NOMO-1 treated with DMSO at 0.1 percent for 48 hours (cell line): Measurements from ENCODE around the gene ADCY6.

Experiments
- DNase-seq: peaks from one replicate; lab custom pipeline; 2025; ENCODE audit not compliant: unreplicated experiment; lab: John Stamatoyannopoulos, UW

The ADCY6 gene

GRCh38 chr12:48788854-48789775 lies at the start of gene ADCY6:
Gene ADCY6 (minus strand): TSS chr12:48789089. CDS start chr12:48783434, 5,655 bp downstream.
- DNase-seq: no peak

GRCh38 chr12:48838048-48838447 lies 49.2 kb upstream of the ADCY6 start:
- no peak for DNase-seq

- DNase-seq: no peak
Measured at GRCh38 chr12:48832321-48833060, 43.6 kb upstream of the ADCY6 start.

DNA sequence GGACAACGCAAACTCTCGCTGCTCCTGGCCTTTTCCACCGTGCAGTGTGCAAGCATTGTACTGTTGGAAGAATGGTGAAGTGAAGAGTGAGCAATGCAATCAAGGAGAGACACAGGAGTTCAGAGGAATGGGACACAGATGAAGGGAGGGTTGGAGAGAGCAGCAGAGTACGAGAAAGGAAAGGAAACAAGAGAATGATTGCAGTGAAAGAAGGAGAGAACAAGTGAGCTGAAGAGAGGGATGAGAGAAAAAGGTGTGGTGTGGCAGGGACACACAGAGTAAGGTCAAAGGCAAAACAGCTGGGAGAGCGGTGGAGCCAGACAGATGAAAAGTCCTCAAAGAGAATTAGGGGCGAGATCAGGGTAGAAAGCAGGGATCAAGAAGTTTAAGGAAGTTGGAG lies 42.4 kb upstream of the ADCY6 start:
- DNase-seq: no peak

GRCh38 chr12:48828841-48829575 lies 40.1 kb upstream of the ADCY6 start:
- DNase-seq: no peak

DNA sequence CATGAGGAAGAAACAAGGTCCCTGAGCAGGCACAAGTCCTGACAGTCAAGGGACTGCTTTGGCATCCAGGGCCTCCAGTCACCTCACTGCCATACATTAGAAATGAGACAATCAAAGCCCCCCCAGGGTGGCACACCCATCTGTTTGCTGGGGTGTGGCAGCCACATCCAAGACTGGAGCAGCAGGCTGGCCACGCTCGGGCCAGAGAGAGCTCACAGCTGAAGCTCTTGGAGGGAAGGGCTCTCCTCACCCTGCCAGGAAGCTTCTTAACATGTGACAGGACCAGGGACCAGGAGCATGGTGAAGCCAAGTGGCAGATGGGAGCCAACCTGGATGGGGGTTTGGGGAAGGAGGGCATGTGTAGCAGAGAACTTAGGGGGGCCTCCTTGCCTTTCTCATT lies 39.4 kb upstream of the ADCY6 start:
- DNase-seq: no peak

- no peak for DNase-seq
Measured at GRCh38 chr12:48827513-48828096, 38.7 kb upstream of the ADCY6 start.

DNA sequence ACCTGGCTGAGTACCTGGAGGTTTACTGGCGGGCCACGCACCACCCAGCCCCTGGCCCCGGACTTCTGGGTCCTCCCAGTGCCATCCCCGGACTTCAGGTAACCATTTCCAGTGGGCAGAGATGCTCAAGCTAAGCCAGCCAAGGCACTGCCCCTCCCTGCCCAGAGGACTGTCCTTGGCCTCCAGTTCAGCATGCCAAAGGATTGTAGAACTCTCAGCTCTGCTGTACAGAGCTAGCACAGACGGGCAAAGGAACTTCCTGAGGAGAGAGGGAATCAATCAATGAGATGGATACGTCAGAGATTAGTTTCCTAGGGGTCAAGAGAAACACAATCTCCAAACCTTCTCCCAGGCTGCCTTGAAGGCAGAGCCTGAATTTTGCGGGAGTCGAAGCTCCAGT lies 38.1 kb upstream of the ADCY6 start:
- no peak for DNase-seq

- DNase-seq: no peak
Measured at GRCh38 chr12:48826209-48826855, 37.4 kb upstream of the ADCY6 start.

DNA sequence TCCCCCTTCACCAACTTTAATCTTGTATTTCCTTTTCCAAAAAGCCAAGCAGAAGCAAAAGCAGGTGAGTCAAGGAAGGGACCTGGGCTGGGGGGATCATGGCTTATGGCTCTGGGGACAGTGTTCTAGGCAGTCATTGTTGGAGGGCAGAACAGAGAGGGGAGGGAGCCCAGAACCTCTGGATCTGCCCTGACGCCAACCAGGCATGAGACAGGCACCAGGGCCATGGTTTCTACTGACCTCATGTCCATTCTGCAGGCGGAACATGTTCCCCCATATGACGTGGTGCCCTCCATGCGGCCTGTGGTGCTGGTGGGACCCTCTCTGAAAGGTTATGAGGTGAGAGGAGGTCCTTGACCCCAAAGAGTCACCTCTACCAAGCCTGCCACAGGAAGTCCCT lies 36.0 kb upstream of the ADCY6 start:
- no peak for DNase-seq

DNA sequence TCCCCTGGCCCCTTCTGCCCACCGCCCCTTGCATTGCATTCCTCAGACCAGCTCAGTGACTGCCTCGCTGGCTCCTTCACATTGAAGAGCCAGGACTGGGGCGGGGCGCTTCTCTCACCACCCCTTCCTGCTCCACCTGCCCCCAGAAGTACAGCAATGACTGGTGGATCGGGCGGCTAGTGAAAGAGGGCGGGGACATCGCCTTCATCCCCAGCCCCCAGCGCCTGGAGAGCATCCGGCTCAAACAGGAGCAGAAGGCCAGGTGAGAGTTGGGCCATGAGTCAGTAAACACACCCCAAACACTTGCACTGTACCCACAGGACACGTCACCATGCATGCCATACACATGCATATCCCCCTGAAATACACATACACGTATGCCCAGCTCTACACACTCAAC lies 35.2 kb upstream of the ADCY6 start:
- no peak for DNase-seq

DNA sequence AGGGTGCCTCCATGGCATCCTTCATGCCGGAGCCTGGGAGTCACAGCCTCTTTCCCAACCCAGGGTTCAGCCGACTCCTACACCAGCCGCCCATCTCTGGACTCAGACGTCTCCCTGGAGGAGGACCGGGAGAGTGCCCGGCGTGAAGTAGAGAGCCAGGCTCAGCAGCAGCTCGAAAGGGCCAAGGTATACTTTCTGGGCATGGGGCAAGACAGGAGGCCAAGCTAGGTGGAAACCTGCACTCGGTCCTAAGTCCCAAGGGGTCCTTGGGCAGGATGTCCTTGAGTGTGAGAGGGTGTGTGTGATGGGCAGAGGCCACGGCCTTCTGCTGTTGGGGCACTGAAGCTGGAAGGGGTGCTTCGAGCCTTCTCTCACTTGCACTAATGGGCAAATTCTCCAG lies 34.4 kb upstream of the ADCY6 start:
- DNase-seq: no peak

DNA sequence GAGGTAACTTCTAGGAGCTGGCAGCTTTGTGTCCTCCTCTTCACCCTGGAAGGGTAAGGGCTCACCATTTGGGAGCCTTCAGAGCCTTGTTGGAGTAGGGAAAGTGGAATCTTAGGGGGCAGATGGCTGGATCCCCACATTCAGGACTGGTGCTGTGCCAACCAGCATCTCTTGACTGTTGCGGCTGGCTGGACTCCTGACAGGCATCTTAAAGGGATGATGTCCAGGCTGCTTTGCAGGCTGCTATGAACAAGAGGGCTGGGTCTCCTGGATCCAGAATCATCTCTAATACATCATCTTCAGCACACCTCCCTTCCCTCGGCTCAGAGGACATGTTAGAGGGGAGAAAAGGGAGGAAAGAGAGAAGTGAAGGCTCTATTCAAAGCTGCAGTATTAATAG lies 33.8 kb upstream of the ADCY6 start:
- no peak for DNase-seq

DNA sequence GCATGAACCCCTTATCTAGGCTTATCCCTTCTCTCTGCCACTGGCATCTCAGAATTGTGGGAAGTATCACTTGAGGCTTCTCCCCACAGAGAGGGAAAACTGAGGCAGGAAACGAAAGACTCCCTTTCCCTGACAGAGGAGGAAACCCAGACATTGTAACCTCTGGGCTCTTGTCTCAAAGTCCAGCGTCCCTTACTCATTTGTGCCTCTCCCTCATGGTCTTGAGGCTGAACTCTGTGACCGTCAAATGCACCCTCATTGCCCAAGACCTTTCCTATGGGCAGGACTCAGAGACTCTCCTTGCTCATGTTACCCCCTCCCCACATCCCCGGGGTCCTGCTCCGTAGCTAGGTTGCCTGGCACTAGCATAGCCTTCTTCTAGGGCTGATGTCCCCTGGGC lies 33.2 kb upstream of the ADCY6 start:
- no peak for DNase-seq

DNA sequence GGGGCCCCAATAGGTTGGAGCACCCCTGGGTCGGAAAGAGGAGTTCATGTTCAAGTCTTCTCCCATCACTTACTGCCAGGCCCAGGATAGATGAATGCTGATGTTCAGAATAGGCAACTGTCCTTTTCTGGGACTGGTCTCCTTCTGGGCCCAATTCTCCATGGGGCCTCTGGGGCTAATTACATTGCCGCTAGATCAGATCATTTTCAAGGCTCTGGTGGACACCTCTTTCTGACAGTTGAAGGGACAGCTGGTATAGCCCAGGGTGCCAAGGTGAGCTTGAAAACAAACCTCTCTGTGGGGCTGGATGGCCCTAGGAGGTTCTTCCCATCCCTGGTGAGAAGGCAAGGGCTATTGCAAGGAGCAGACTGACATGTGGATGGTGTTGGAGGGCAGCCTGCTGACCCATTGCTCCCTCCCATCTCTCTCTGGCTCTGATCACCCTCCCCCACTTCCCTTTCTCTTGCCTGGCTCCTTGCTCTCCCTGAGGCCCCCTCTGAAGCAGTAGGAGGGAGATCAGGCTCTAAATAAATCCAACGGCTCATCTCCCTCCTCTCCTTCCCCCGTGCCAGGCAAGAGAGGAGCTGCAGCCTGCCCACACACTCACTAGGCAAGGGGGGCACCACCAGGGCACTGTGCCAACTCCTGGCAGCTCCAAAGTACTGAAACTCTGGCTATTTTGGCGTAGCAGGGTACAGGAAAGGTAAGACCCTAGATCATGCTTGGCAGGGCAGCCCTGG lies 31.3 kb upstream of the ADCY6 start:
- no peak for DNase-seq

DNA sequence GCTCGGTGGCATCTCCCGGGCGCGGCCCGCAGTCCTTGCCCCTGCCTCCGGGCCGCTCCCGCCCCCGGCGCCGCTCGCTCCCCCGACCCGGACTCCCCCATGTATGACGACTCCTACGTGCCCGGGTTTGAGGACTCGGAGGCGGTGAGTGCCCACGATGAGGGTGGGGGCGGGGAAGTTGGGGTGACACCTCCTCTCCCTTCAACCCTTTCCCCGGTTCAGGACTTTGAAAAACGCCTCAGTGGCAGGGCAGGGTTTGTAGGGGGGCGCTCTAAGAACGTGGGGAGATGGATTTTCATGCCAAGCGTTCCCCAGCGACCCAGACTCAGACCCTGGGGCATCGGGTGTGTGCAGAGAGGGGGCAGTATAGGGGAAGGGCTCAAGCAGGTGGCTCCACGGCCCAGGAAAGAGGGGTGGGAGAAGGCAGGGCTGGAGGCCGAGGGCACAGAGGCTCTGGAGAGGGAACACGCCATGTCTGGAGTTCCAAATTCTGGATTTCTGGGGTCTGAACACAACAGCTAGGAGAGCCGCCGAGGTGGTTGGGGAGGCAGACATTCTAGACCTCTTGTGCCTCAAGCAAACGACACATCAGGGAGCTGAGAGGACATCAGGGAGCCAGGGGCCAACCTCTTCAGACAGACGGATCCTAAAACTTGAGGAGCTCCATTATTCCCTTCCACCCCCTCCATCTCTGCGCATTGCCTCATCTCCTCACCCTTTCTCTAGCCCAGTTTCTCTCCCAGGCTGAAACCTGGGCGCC lies 30.1 kb upstream of the ADCY6 start:
- no peak for DNase-seq

- peak; percentile 9 for DNase-seq
Measured at GRCh38 chr12:48817873-48818830, 29.3 kb upstream of the ADCY6 start, which contains the start of gene CACNB3. Gene CACNB3 (plus strand): TSS chr12:48818496. CDS start chr12:48818930, 434 bp downstream.
